Loucy (cell line): ENCODE measurements around the gene KIF27.

Experiments
- CTCF ChIP-seq: fragments of 200-600 bp; sonication (generic); conservative IDR thresholded peaks from 2 replicates; pipeline ENCODE4 v1.5.1; 2014; ENCODE audit warnings: mild to moderate bottlenecking, antibody characterized with exemption, low read length
- EZH2phosphoT487 ChIP-seq: fragments of 200-600 bp; IDR thresholded peaks from 2 replicates; pipeline ENCODE4 v1.6.1; 2018; ENCODE audit warnings: antibody characterized with exemption, mild to moderate bottlenecking, moderate library complexity, borderline replicate concordance

- no peak for TF ChIP-seq CTCF
- TF ChIP-seq EZH2phosphoT487, result no peak
Measured at GRCh38 chr9:83932011-83932410, 10.8 kb upstream of the KIF27 start.
